Fibroblast of villous mesenchyme (primary cell): ENCODE measurements around the gene AFF3. TPM values are rescaled to one million over a fixed set of nuclear protein-coding genes. Genes with fewer than 3 reads are reported as not detected.

Experiments used
- DNase-seq: peaks from one replicate; pipeline ENCODE4 v3.0.0-alpha.2; 2010; ENCODE audit warnings: low read depth
- H3K4me3 ChIP-seq: 2 replicates; pipeline ENCODE4 v1.5.1; 2011; ENCODE audit warnings: low read depth, mild to moderate bottlenecking, low read length
- CTCF ChIP-seq: IDR thresholded peaks from 2 replicates; pipeline ENCODE4 v1.5.1; 2012; ENCODE audit warnings: low read depth, mild to moderate bottlenecking, low read length; ENCODE audit not compliant: insufficient read depth
- total RNA-seq: library from RNA; depleted of rRNA; stranded (reverse); fragments of >200 nt; gene quantifications from 2 replicates; pipeline ENCODE4 v1.2.3, GENCODE V29; 2012

Gene AFF3
- total RNA-seq, 1 donor, result 19.4 TPM

- DNase-seq, result no peak
- TF ChIP-seq CTCF, result no peak
- H3K4me3 ChIP-seq, result no peak overlapping the region
Measured at GRCh38 chr2:100066246-100066645, 76.1 kb downstream of the AFF3 start.

- DNase-seq, result no peak
- H3K4me3 ChIP-seq, result no peak overlapping the region
- no peak for TF ChIP-seq CTCF
Measured at GRCh38 chr2:100064592-100065428, 77.6 kb downstream of the AFF3 start.

- no peak for TF ChIP-seq CTCF
- DNase-seq, result no peak
- H3K4me3 ChIP-seq, result no peak overlapping the region
Measured at GRCh38 chr2:100064165-100064564, 78.2 kb downstream of the AFF3 start.

GRCh38 chr2:100063459-100063953, 78.9 kb downstream of the AFF3 start:
- DNase-seq, result no peak
- TF ChIP-seq CTCF, result no peak
- H3K4me3 ChIP-seq, result no peak overlapping the region

GRCh38 chr2:100062336-100062735, 80.1 kb downstream of the AFF3 start:
- H3K4me3 ChIP-seq, result no peak overlapping the region
- TF ChIP-seq CTCF, result no peak
- no peak for DNase-seq

GRCh38 chr2:100060875-100061274, 81.5 kb downstream of the AFF3 start:
- H3K4me3 ChIP-seq, result no peak overlapping the region
- DNase-seq, result no peak
- TF ChIP-seq CTCF, result no peak

GRCh38 chr2:100059638-100060037, 82.8 kb downstream of the AFF3 start:
- TF ChIP-seq CTCF, result no peak
- no peak for DNase-seq
- H3K4me3 ChIP-seq, result no peak overlapping the region
